ENCODE results near the gene ACP1.

The ACP1 gene

DNA sequence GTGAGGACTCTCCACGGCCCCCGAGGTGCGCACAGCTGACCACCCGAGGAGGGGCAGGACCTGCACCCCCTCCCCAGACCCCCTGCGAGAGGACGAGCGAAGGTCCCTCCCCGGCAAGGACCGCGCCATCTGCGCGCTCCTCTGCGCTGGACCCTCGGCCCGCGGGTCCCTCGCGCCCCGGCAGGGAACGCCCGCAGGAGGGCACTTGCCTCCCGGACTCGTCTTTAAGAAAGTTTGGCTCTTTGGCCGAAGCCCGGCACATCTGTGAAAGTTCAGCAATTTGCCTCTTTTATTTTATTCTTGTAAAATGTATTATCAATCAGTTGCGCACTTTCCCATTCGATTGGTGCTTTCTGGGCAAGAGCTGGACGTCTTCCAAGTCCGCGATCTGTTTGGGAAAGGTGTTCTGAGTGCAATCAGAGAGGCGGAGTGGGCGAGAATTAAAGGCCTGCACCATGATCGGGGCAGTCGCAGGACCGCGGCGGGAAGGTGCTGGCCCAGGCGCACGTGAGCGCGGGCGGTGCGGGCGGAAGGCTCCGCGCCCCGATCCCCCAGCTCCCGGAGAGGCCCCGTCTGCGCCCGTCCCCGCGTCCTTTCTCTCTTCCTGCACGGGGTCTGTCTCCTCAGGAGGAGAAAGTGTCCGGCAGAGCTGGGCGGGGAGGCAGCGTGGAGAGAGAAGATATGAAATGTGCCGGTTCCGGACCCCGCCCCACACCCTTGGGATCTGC, 24.8 kb downstream of the ACP1 start:
- H3K27ac ChIP-seq: no peak overlapping the region
- TF ChIP-seq, protein P1, sequence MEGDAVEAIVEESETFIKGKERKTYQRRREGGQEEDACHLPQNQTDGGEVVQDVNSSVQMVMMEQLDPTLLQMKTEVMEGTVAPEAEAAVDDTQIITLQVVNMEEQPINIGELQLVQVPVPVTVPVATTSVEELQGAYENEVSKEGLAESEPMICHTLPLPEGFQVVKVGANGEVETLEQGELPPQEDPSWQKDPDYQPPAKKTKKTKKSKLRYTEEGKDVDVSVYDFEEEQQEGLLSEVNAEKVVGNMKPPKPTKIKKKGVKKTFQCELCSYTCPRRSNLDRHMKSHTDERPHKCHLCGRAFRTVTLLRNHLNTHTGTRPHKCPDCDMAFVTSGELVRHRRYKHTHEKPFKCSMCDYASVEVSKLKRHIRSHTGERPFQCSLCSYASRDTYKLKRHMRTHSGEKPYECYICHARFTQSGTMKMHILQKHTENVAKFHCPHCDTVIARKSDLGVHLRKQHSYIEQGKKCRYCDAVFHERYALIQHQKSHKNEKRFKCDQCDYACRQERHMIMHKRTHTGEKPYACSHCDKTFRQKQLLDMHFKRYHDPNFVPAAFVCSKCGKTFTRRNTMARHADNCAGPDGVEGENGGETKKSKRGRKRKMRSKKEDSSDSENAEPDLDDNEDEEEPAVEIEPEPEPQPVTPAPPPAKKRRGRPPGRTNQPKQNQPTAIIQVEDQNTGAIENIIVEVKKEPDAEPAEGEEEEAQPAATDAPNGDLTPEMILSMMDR (IDR thresholded peaks at IDR 0.05): no peak
- TF ChIP-seq ZFX (IDR thresholded peaks at IDR 0.05; ENCODE audit: borderline replicate concordance): no peak

DNA sequence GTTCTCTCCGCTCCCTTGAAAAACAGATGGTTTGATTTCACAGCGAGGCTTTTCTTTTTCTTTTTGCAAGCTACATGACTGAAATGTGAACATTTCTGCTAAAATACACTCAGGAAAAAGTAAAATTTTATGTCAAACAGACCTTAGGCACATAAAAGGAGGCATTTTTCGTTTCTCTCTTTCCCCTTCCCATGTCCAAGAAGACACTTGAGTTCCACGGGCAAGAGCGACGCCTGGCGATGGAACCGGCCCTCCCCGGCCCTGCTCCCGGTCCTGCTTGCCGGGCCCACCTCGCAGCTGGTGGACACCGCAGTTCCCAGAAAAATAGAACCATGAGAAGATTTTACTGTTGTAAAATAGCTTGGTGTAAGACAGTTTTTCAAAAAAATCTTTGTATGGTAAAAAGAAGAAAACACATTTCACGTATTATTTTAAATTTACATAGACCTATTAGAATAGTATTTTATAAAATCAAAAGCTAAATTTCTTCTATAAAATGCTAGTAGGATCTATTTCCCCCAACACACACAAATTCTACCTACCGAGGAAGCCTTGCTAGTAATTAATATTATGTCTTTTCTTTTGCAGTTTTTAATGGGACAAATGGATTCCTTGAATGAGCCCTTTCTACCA, 25.5 kb downstream of the ACP1 start:
- no peak overlapping the region for H3K27ac ChIP-seq
- TF ChIP-seq, protein P1 (IDR thresholded peaks at IDR 0.05): peak; percentile 86
- no peak for TF ChIP-seq ZFX (IDR thresholded peaks at IDR 0.05; ENCODE audit: borderline replicate concordance)

DNA sequence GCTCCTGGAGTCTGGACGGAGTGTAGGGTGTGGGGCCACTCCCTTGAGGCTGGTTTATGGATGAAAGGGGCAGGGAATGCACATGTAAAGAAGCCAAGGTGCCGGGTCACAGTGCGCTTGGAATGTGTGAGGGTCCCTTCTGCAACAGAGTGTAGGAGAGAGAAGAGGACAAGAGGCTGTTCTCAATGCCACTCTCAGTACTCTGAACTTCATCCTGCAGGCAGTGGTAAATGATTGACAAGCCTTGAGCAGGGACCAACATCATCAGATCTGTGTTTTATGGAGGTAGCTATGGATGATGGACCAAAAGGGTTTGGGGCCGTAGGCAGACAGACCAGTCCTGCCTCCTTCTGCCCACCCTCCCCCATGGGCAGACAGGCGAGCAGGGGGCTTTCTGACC, 30.3 kb downstream of the ACP1 start:
- H3K27ac ChIP-seq: no peak overlapping the region
- TF ChIP-seq, protein P1 (IDR thresholded peaks at IDR 0.05): no peak
- TF ChIP-seq ZFX (IDR thresholded peaks at IDR 0.05; ENCODE audit: borderline replicate concordance): no peak

DNA sequence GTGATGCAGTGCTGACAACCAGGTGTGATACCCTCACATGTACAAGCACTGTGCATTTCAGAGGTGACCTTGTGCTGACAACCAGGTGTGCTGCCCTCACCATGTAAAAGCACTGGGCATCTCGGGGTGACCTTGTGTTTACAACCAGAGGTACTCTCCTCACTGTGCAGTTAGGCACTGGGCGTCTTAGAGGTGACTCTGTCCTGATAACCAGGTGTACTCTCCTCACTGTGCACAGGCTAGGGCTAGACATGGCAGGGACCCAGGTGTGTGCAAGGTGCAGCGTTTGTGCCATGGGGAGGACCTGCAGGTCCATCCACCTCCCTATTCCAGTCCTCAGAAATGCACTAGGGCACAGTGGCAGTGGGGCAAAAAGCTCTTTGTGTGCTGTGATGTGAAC, 31.6 kb downstream of the ACP1 start:
- no peak for TF ChIP-seq ZFX (IDR thresholded peaks at IDR 0.05; ENCODE audit: borderline replicate concordance)
- TF ChIP-seq, protein P1 (IDR thresholded peaks at IDR 0.05): no peak

DNA sequence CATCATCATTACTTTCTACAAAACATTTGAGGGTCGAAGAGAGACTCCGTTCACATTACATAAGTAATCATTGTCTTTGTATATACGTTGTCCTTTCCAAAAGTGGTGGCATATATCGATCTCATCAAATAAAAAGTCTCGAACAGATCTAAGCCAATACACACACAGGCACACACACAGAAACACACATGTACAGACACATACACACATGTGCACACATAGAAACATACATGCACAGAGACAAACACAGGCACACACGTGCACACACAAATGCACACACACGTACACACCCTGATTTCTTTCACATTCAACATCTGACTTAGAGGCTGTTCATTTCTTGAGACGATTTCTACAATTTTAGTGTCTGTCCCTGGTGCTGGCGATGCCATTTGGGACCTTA, 40.6 kb downstream of the ACP1 start:
- no peak overlapping the region for H3K27ac ChIP-seq
- TF ChIP-seq, protein P1 (IDR thresholded peaks at IDR 0.05): no peak
- TF ChIP-seq ZFX (IDR thresholded peaks at IDR 0.05; ENCODE audit: borderline replicate concordance): no peak

More for the DNA sequence above, 31.6 kb downstream of the ACP1 start:
- H3K27ac ChIP-seq: no peak overlapping the region

DNA sequence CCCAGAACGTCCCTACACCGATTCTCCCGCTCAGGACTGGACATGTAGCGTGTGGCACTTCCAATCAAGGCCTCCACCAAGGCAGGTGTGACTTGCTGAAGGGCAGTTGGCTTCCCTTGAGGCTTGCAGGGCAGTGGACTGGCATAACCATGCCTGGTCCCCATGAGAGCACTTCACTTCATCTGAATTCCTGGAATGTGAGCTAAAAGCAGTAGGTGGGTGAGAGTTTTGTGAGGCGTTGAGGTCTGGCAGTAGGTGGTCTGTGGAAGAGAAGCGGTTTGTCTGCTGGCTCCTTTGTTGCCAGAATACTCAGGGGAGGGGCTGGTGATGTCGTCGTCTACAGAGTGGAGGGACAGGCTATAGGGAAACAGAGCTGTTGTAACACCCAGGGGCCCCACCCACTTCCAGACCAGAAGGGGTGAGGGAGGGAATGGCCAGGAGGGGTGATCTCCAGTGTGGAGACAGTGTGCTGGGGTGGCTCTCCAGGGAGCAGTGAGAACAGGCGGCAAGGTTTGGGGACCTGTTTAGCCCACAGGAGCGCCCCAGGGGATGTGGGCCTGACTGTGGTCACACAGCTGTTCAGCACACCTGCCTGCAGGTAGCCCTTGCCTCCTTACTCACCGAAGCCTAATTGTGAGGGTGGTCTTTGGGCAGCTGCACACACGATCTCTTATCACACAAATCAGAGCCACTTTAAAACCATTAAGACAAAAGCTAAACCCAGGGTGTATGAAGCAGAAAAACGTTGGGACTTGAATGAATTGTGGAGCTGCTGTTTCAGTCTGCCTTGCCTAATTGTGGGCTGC, 44.6 kb downstream of the ACP1 start:
- TF ChIP-seq ZFX (IDR thresholded peaks at IDR 0.05; ENCODE audit: borderline replicate concordance): no peak
- TF ChIP-seq, protein P1 (IDR thresholded peaks at IDR 0.05): no peak
- H3K27ac ChIP-seq: no peak overlapping the region

Data from 22Rv1 (cell line).